K562 (cell line): ENCODE results near the gene TUT1. TPM values are rescaled to one million over a fixed set of nuclear protein-coding genes. Genes with fewer than 3 reads are reported as not detected.

Experiments used
- DIDO1 ChIP-seq: fragments of 450-650 bp; IDR thresholded peaks from 2 replicates; pipeline ENCODE4 v1.6.1; 2016; ENCODE audit warnings: low read depth, missing biosample characterization, missing genetic modification characterization
- FOXA3 ChIP-seq, 2 experiments: fragments of 450-650 bp in 1 of 2; sonication (generic) in 1 of 2; formaldehyde crosslinking; IDR thresholded peaks in 1 of 2; conservative IDR thresholded peaks in 1 of 2; 2 replicates each; pipeline versions ENCODE4 v1.4.0 to v1.8.0; 2020 to 2022; ENCODE audit warnings: mild to moderate bottlenecking in 2 of 2, missing genetic modification reagents in 1 of 2
- HMGN3 ChIP-seq: IDR thresholded peaks from 2 replicates; pipeline ENCODE4 v1.6.1; 2011; ENCODE audit warnings: borderline replicate concordance, low read depth, mild to moderate bottlenecking, mixed read lengths, low read length; ENCODE audit not compliant: insufficient read length; ENCODE audit errors: extremely low read depth
- HNRNPLL ChIP-seq: fragments of 200-400 bp; formaldehyde crosslinking; IDR thresholded peaks from 2 replicates; pipeline ENCODE4 v1.6.1; 2017; ENCODE audit warnings: low read length, low read depth, mild to moderate bottlenecking; ENCODE audit not compliant: poor library complexity, severe bottlenecking
- NR2F6 ChIP-seq: fragments of 450-650 bp; formaldehyde crosslinking; IDR thresholded peaks from 2 replicates; pipeline ENCODE4 v1.4.0; 2020; ENCODE audit warnings: mild to moderate bottlenecking
- OTX1 ChIP-seq: fragments of 450-650 bp; formaldehyde crosslinking; IDR thresholded peaks from 2 replicates; pipeline ENCODE4 v1.4.0; 2022; ENCODE audit warnings: mild to moderate bottlenecking
- PHF8 ChIP-seq: fragments of 200-600 bp; sonication (generic); IDR thresholded peaks from 2 replicates; pipeline ENCODE4 v1.6.1; 2012; ENCODE audit warnings: mixed run types, mild to moderate bottlenecking, inconsistent platforms, low read length, moderate library complexity, borderline replicate concordance
- POLR2AphosphoS5 ChIP-seq: IDR thresholded peaks from 2 replicates; pipeline ENCODE4 v1.6.1; 2011; ENCODE audit warnings: mild to moderate bottlenecking, low read depth, low read length, moderate library complexity; ENCODE audit not compliant: control insufficient read depth, insufficient read depth
- PRMT5 ChIP-seq: sonication (generic); formaldehyde crosslinking; IDR thresholded peaks from 2 replicates; pipeline ENCODE4 v1.5.0; 2020; ENCODE audit warnings: missing genetic modification reagents
- PTBP1 ChIP-seq: fragments of 200-400 bp; formaldehyde crosslinking; IDR thresholded peaks from 2 replicates; pipeline ENCODE4 v1.6.1; 2017; ENCODE audit warnings: low read depth, low read length
- RB1 ChIP-seq: fragments of 450-650 bp; IDR thresholded peaks from 2 replicates; pipeline ENCODE4 v1.6.1; 2017; ENCODE audit warnings: low read depth, mild to moderate bottlenecking
- SNIP1 ChIP-seq: fragments of 450-650 bp; IDR thresholded peaks from 2 replicates; pipeline ENCODE4 v1.7.1; 2017; ENCODE audit warnings: low read depth, mild to moderate bottlenecking
- TAF7 ChIP-seq: fragments of 450-650 bp; IDR thresholded peaks from 2 replicates; pipeline ENCODE4 v1.6.1; 2016; ENCODE audit warnings: missing genetic modification characterization, missing compliant biosample characterization
- ZNF175 ChIP-seq: fragments of 200-800 bp; sonication (Bioruptor generic); IDR thresholded peaks from 2 replicates; pipeline ENCODE4 v1.6.1; 2016; ENCODE audit warnings: low read depth, mild to moderate bottlenecking, missing genetic modification characterization, missing compliant biosample characterization
- ZNF75A ChIP-seq: fragments of 450-650 bp; formaldehyde crosslinking; IDR thresholded peaks from 2 replicates; pipeline ENCODE4 v1.4.0; 2020; ENCODE audit warnings: mild to moderate bottlenecking
- ZNF79 ChIP-seq: fragments of 250-450 bp; sonication (Bioruptor Pico); IDR thresholded peaks from 2 replicates; pipeline ENCODE4 v1.4.0; 2020; ENCODE audit warnings: low read depth, mild to moderate bottlenecking, moderate library complexity
- polyA plus RNA-seq, 8 experiments: library from polyadenylated mRNA; depleted of rRNA in 4 of 8; stranded (reverse) in 5 of 8; unstranded in 3 of 8; fragments of >200 nt; fragmentation: Nextera tagmentation in 2 of 8; fragmentation: Illumina TruSeq in 1 of 8; extraction: Ambion mirVana in 2 of 8; extraction: Trizol in 1 of 8; gene quantifications; 2 replicates each; pipeline versions ENCODE4 v1.2.1 to v1.2.3, GENCODE V29; 2011 to 2014; ENCODE audit warnings: inconsistent platforms in 1 of 8, missing spikeins in 1 of 8
- total RNA-seq, 7 experiments: library from RNA; depleted of rRNA in 6 of 7; stranded (reverse); fragments of >200 nt in 6 of 7; fragmentation: Illumina TruSeq in 2 of 7; extraction: Trizol in 2 of 7; gene quantifications; 2 replicates each; pipeline versions ENCODE4 v1.2.1 to v1.2.3, GENCODE V29; 2011 to 2021; ENCODE audit warnings: low replicate concordance in 1 of 7
- TF ChIP-seq, protein P1 (sequence below): fragments of 450-650 bp; IDR thresholded peaks from 2 replicates; pipeline ENCODE4 v1.6.1; 2017; ENCODE audit warnings: antibody characterized with exemption, mild to moderate bottlenecking
- TF ChIP-seq, protein P2 (sequence below): fragments of 450-650 bp; IDR thresholded peaks from 2 replicates; pipeline ENCODE4 v1.6.1; 2016; ENCODE audit warnings: mild to moderate bottlenecking
- TF ChIP-seq, protein P3 (sequence below): sonication (generic); formaldehyde crosslinking; IDR thresholded peaks from 2 replicates; pipeline ENCODE4 v1.5.0; 2020; ENCODE audit warnings: missing genetic modification reagents

TUT1 gene
- total and polyA plus RNA-seq, 9 of the 15 experiments (the other 6 are each of a cell fraction or from before 2014, with no cell fraction given) = 0.66 to 44.3 (median 15.7) TPM

DNA sequence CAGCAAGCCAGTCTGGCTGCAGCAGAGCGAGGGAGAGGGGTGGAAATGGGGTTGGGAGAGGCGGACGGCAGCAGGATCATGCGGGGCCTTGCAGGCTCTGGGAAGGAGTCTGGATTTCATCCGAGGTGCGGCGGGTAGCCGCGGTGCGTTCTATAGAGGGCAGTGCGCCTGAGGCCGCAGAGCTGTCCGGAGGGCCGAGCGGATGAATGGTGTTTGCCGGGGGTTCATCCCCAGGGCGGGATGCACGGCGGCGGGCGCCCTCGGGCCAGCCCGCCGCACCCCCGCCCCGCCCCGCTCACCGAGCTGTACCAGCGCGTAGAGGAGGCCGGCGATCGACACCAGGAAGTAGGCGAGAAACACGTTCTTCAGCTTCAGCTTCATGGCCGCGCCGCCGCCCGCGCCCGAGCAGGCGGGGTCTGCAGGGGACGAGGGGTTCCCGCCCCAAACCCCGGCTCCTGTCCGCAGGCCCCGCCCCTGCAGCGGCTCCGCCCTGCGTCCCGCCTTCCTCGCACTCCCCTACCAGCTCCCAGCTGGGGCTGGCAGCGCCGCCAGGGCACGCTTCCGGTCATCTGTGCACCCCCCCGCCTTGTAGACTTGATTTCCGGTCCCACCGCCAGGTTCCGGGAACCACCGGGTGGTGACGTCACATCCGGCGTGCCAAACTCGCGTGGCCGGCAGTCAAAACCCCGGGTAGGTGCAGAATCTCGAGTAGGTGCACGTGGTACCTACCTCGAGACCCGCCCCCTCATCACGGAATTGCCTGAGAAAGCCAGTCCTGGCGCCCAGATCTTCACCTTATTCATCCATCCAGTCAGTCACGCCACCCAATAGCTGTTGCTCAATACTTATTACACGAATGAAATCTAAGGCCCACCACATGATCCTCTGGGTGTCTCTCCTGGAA lies 30.5 kb upstream of the TUT1 start, which contains the start of gene B3GAT3 (continued):
- TF ChIP-seq, protein P1, sequence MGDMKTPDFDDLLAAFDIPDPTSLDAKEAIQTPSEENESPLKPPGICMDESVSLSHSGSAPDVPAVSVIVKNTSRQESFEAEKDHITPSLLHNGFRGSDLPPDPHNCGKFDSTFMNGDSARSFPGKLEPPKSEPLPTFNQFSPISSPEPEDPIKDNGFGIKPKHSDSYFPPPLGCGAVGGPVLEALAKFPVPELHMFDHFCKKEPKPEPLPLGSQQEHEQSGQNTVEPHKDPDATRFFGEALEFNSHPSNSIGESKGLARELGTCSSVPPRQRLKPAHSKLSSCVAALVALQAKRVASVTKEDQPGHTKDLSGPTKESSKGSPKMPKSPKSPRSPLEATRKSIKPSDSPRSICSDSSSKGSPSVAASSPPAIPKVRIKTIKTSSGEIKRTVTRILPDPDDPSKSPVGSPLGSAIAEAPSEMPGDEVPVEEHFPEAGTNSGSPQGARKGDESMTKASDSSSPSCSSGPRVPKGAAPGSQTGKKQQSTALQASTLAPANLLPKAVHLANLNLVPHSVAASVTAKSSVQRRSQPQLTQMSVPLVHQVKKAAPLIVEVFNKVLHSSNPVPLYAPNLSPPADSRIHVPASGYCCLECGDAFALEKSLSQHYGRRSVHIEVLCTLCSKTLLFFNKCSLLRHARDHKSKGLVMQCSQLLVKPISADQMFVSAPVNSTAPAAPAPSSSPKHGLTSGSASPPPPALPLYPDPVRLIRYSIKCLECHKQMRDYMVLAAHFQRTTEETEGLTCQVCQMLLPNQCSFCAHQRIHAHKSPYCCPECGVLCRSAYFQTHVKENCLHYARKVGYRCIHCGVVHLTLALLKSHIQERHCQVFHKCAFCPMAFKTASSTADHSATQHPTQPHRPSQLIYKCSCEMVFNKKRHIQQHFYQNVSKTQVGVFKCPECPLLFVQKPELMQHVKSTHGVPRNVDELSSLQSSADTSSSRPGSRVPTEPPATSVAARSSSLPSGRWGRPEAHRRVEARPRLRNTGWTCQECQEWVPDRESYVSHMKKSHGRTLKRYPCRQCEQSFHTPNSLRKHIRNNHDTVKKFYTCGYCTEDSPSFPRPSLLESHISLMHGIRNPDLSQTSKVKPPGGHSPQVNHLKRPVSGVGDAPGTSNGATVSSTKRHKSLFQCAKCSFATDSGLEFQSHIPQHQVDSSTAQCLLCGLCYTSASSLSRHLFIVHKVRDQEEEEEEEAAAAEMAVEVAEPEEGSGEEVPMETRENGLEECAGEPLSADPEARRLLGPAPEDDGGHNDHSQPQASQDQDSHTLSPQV = peak; percentile 90
- TF ChIP-seq TAF7 (tag) = no peak
- TF ChIP-seq PHF8 = peak; percentile 49; the same call in 1 of the 2 replicates
- no peak for TF ChIP-seq ZNF79 (CRISPR knock-in tag)
- TF ChIP-seq RB1 = peak; percentile 68
- TF ChIP-seq NR2F6 (CRISPR knock-in tag) = no peak
- TF ChIP-seq SNIP1 = no peak
- TF ChIP-seq PRMT5 = no peak
- TF ChIP-seq POLR2AphosphoS5 = peak; percentile 75; the same call in 1 of the 2 replicates
- 0 out of 2 replicates have a peak, but pooled peaks have one; percentile 40 for TF ChIP-seq OTX1 (CRISPR knock-in tag)
- no peak for TF ChIP-seq PTBP1
- peak; percentile 90 for TF ChIP-seq HMGN3
- TF ChIP-seq ZNF175 (CRISPR knock-in tag) = no peak
- TF ChIP-seq HNRNPLL = peak; percentile 48
- TF ChIP-seq FOXA3 (CRISPR knock-in tag; conservative IDR thresholded peaks at IDR 0.05 in 1 of 2, IDR thresholded peaks at IDR 0.05 in 1 of 2) = no peak; a peak in 1 of 4 replicates
- no peak for TF ChIP-seq ZNF75A
- TF ChIP-seq, protein P2, sequence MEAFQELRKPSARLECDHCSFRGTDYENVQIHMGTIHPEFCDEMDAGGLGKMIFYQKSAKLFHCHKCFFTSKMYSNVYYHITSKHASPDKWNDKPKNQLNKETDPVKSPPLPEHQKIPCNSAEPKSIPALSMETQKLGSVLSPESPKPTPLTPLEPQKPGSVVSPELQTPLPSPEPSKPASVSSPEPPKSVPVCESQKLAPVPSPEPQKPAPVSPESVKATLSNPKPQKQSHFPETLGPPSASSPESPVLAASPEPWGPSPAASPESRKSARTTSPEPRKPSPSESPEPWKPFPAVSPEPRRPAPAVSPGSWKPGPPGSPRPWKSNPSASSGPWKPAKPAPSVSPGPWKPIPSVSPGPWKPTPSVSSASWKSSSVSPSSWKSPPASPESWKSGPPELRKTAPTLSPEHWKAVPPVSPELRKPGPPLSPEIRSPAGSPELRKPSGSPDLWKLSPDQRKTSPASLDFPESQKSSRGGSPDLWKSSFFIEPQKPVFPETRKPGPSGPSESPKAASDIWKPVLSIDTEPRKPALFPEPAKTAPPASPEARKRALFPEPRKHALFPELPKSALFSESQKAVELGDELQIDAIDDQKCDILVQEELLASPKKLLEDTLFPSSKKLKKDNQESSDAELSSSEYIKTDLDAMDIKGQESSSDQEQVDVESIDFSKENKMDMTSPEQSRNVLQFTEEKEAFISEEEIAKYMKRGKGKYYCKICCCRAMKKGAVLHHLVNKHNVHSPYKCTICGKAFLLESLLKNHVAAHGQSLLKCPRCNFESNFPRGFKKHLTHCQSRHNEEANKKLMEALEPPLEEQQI = no peak
- TF ChIP-seq DIDO1 = no peak
- TF ChIP-seq, protein P3, sequence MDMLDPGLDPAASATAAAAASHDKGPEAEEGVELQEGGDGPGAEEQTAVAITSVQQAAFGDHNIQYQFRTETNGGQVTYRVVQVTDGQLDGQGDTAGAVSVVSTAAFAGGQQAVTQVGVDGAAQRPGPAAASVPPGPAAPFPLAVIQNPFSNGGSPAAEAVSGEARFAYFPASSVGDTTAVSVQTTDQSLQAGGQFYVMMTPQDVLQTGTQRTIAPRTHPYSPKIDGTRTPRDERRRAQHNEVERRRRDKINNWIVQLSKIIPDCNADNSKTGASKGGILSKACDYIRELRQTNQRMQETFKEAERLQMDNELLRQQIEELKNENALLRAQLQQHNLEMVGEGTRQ (CRISPR knock-in tag) = peak; percentile 69
